ENCODE data around the gene TUBB4A.

GRCh38 chr19:6527893-6528543 lies 25.9 kb upstream of the TUBB4A start:
- TF ChIP-seq CTCF (IDR thresholded peaks at IDR 0.05; ENCODE audit: low read length) (no peak), EZH2 (IDR thresholded peaks at IDR 0.05; ENCODE audit: borderline replicate concordance, low read length) (no peak)
